HFFc6 (cell line): ENCODE measurements around the gene FAM43A. TPM values are rescaled to one million over a fixed set of nuclear protein-coding genes. Genes with fewer than 3 reads are reported as not detected.
A peak's percentile ranks its signal among the peaks of the same experiment; 100 is the strongest.

Experiments
- DNase-seq: peaks from one replicate; pipeline ENCODE4 v3.0.0-alpha.2; 2018
- H3K27ac Mint-ChIP-seq: 2 replicates; pipeline ENCODE4 v1.8.0; 2020; ENCODE audit warnings: mild to moderate bottlenecking, mixed read lengths
- H3K27me3 Mint-ChIP-seq: 2 replicates; pipeline ENCODE4 v1.8.0; 2021; ENCODE audit warnings: mild to moderate bottlenecking, moderate library complexity, mixed read lengths; ENCODE audit not compliant: insufficient read depth
- H3K36me3 Mint-ChIP-seq: 2 replicates; pipeline ENCODE4 v1.8.0; 2021; ENCODE audit warnings: low read depth, mixed read lengths
- H3K4me1 Mint-ChIP-seq: 2 replicates; pipeline ENCODE4 v1.8.0; 2020; ENCODE audit warnings: low read depth, mixed read lengths
- H3K4me3 Mint-ChIP-seq: 2 replicates; pipeline ENCODE4 v1.8.0; 2020; ENCODE audit warnings: mild to moderate bottlenecking, moderate library complexity, mixed read lengths
- H3K9me3 Mint-ChIP-seq: 2 replicates; pipeline ENCODE4 v1.8.0; 2020; ENCODE audit warnings: mild to moderate bottlenecking, mixed read lengths
- CTCF ChIP-seq: fragments of 200-600 bp; sonication (generic); IDR thresholded peaks from 2 replicates; pipeline ENCODE4 v1.5.0; 2021; ENCODE audit warnings: antibody characterized with exemption, mild to moderate bottlenecking
- total RNA-seq, 6 experiments: library from RNA; stranded (reverse); fragmentation: NEBNext Ultra II Directional; extraction: Animal tissue kit (Norgen Biotek cat#: 25700); gene quantifications; 2 replicates in 1 of 6; 3 replicates in 5 of 6; pipeline ENCODE4 v1.2.3, GENCODE V29; 2021

FAM43A gene
- total RNA-seq, 6 experiments from 2014 or later: 10.6 to 28.5 (median 11.6) TPM

GRCh38 chr3:194711913-194712312 is 26.2 kb downstream of the FAM43A start:
- no peaks in the 10 kb centered on the region for H3K9me3 Mint-ChIP-seq
- TF ChIP-seq CTCF: no peak; the same call in 1 of the 2 replicates
- H3K4me1 Mint-ChIP-seq: peaks cover 10% of the 10 kb centered on the region
- peaks cover 16% of the 10 kb centered on the region for H3K27me3 Mint-ChIP-seq
- H3K4me3 Mint-ChIP-seq: no peak overlapping the region
- peak; percentile 92 for DNase-seq
- H3K27ac Mint-ChIP-seq: no peak overlapping the region; the same call in 1 of the 2 replicates
- H3K36me3 Mint-ChIP-seq: no peaks in the 10 kb centered on the region

GRCh38 chr3:194713299-194714136 is 27.8 kb downstream of the FAM43A start:
- no peak for DNase-seq
- H3K36me3 Mint-ChIP-seq: no peaks in the 10 kb centered on the region
- H3K4me1 Mint-ChIP-seq: peaks cover 10% of the 10 kb centered on the region
- H3K4me3 Mint-ChIP-seq: no peak overlapping the region
- no peak overlapping the region for H3K27ac Mint-ChIP-seq
- H3K9me3 Mint-ChIP-seq: no peaks in the 10 kb centered on the region
- H3K27me3 Mint-ChIP-seq: peaks cover 21% of the 10 kb centered on the region
- TF ChIP-seq CTCF: no peak

GRCh38 chr3:194714137-194714455 is 28.4 kb downstream of the FAM43A start:
- Mint-ChIP-seq H3K4me1 (peaks cover 10% of the 10 kb centered on the region), H3K9me3 (no peaks in the 10 kb centered on the region), H3K27me3 (peaks cover 22% of the 10 kb centered on the region), H3K27ac (no peak overlapping the region), H3K36me3 (no peaks in the 10 kb centered on the region), H3K4me3 (no peak overlapping the region)
- TF ChIP-seq CTCF: no peak
- DNase-seq: no peak

- TF ChIP-seq CTCF: no peak
- peaks cover 25% of the 10 kb centered on the region for H3K27me3 Mint-ChIP-seq
- DNase-seq: no peak
- H3K36me3 Mint-ChIP-seq: no peaks in the 10 kb centered on the region
- H3K4me1 Mint-ChIP-seq: peaks cover 10% of the 10 kb centered on the region
- no peak overlapping the region for H3K27ac Mint-ChIP-seq
- H3K9me3 Mint-ChIP-seq: no peaks in the 10 kb centered on the region; the same call in 1 of the 2 replicates
- no peak overlapping the region for H3K4me3 Mint-ChIP-seq
These were observed 28.9 kb downstream of the FAM43A start for GRCh38 chr3:194714564-194714963.

- Mint-ChIP-seq H3K9me3 (no peaks in the 10 kb centered on the region; the same call in 1 of the 2 replicates), H3K4me3 (no peak overlapping the region), H3K27me3 (peaks cover 25% of the 10 kb centered on the region), H3K27ac (no peak overlapping the region), H3K36me3 (no peaks in the 10 kb centered on the region), H3K4me1 (peaks cover 10% of the 10 kb centered on the region)
- no peak for TF ChIP-seq CTCF
- DNase-seq: no peak
These were observed 29.5 kb downstream of the FAM43A start for GRCh38 chr3:194715022-194715800.
